BJ (cell line): ENCODE results near the gene OPRL1. TPM values are rescaled to one million over a fixed set of nuclear protein-coding genes. Genes with fewer than 3 reads are reported as not detected.
"Not testable (repeated sequence)": the region's sequence is repeated elsewhere in the genome, so short reads cannot be mapped to it uniquely, and the experiment has no call there.

Experiments
- CTCF ChIA-PET: fragments of 350-600 bp; formaldehyde crosslinking; extraction: SDS; loops from one replicate; lab custom pipeline; 2021; ENCODE audit warnings: antibody characterized with exemption, inconsistent platforms; lab: Yijun Ruan, JAX
- POLR2A ChIA-PET: fragments of 300-600 bp; sonication (Branson Sonifier 250); formaldehyde crosslinking; extraction: SDS; loops from one replicate; lab custom pipeline; 2021; ENCODE audit warnings: antibody characterized with exemption; lab: Charles Lee
- DNase-seq: peaks from one replicate; pipeline ENCODE4 v3.0.0-alpha.2; 2011; ENCODE audit warnings: low read depth
- H3K27me3 ChIP-seq: 2 replicates; pipeline ENCODE4 v1.6.0; 2011; ENCODE audit warnings: low read length; ENCODE audit not compliant: control insufficient read depth, insufficient read depth
- H3K36me3 ChIP-seq: 2 replicates; pipeline ENCODE4 v1.5.1; 2011; ENCODE audit warnings: low read length; ENCODE audit not compliant: control insufficient read depth, insufficient read depth
- H3K4me3 ChIP-seq: 2 replicates; pipeline ENCODE4 v1.5.1; 2011; ENCODE audit warnings: low read depth, mild to moderate bottlenecking, control low read depth, low read length
- polyA plus RNA-seq: library from polyadenylated mRNA; depleted of rRNA; stranded (reverse); fragments of >200 nt; gene quantifications from 2 replicates; pipeline ENCODE4 v1.2.3, GENCODE V29; 2011
- TF ChIP-seq, protein P1 (sequence below): IDR thresholded peaks from 2 replicates; pipeline ENCODE4 v1.5.1; 2011; ENCODE audit warnings: low read depth, mild to moderate bottlenecking, control low read depth, inconsistent platforms, low read length, moderate library complexity; ENCODE audit not compliant: insufficient read depth

Gene OPRL1
- polyA plus RNA-seq, 1 experiment: 0.97 TPM

- Histone ChIP-seq H3K4me3 (no peak overlapping the region), H3K27me3 (no peaks in the 10 kb centered on the region), H3K36me3 (no peaks in the 10 kb centered on the region)
- ChIA-PET CTCF (interaction anchor here (1.2 to 1.6 kb wide), 2 partner anchors 32 to 806 kb away, joined by 3 to 4 read pairs; partner anchors contain the start of gene LKAAEAR1), POLR2A (no interaction called here)
- TF ChIP-seq, protein P1, sequence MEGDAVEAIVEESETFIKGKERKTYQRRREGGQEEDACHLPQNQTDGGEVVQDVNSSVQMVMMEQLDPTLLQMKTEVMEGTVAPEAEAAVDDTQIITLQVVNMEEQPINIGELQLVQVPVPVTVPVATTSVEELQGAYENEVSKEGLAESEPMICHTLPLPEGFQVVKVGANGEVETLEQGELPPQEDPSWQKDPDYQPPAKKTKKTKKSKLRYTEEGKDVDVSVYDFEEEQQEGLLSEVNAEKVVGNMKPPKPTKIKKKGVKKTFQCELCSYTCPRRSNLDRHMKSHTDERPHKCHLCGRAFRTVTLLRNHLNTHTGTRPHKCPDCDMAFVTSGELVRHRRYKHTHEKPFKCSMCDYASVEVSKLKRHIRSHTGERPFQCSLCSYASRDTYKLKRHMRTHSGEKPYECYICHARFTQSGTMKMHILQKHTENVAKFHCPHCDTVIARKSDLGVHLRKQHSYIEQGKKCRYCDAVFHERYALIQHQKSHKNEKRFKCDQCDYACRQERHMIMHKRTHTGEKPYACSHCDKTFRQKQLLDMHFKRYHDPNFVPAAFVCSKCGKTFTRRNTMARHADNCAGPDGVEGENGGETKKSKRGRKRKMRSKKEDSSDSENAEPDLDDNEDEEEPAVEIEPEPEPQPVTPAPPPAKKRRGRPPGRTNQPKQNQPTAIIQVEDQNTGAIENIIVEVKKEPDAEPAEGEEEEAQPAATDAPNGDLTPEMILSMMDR: no peak
- no peak for DNase-seq
Measured at GRCh38 chr20:64116016-64116415, 36.1 kb downstream of the OPRL1 start.

GRCh38 chr20:64116541-64117431 lies 36.9 kb downstream of the OPRL1 start:
- TF ChIP-seq, protein P1: no peak
- peaks cover 2% of the 10 kb centered on the region; the same call in 1 of the 2 replicates for H3K27me3 ChIP-seq
- DNase-seq: no peak
- ChIA-PET CTCF (interaction anchor here (1.2 to 1.6 kb wide), 3 partner anchors 33 to 807 kb away, joined by 3 to 5 read pairs (median 4); partner anchors contain the start of genes LKAAEAR1 and PRPF6), POLR2A (no interaction called here)
- H3K36me3 ChIP-seq: no peaks in the 10 kb centered on the region
- no peak overlapping the region for H3K4me3 ChIP-seq

GRCh38 chr20:64117432-64117777 lies 37.5 kb downstream of the OPRL1 start:
- CTCF ChIA-PET: interaction anchor here (1.2 kb wide), 1 partner anchor 137 kb away, joined by 5 read pairs; the partner anchor contains the start of gene PRPF6
- DNase-seq, H3K4me3 ChIP-seq, H3K36me3 ChIP-seq, POLR2A ChIA-PET, H3K27me3 ChIP-seq: not testable (repeated sequence)

DNA sequence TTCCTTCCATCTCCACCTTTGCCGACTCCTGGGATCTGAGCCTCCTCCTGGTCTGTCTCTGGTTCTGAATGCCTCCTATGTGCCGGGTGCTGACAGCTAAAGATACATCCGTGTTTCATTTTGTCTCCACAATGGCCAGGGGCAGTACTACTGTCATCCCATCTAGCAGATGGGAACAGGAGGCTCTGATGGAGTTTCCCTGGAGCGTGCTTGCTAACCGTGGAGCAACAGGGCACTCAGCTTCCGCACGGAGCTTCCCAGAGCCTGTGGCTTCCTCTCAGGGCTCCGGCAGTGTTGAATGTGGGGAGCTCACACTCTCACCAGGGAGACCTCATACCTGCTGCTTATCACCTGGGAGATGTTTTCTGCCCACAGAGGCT lies 39.4 kb downstream of the OPRL1 start:
- Histone ChIP-seq H3K36me3 (no peaks in the 10 kb centered on the region), H3K27me3 (peaks cover 4% of the 10 kb centered on the region; the same call in 1 of the 2 replicates), H3K4me3 (no peak overlapping the region)
- DNase-seq: no peak
- ChIA-PET CTCF (interaction anchor here (0.8 to 5.1 kb wide), 8 partner anchors 11 to 581 kb away, joined by 4 to 49 read pairs (median 12); partner anchors contain the start of genes C20orf204, LKAAEAR1, NPBWR2 and OPRL1), POLR2A (no interaction called here)
- TF ChIP-seq, protein P1: no peak

DNA sequence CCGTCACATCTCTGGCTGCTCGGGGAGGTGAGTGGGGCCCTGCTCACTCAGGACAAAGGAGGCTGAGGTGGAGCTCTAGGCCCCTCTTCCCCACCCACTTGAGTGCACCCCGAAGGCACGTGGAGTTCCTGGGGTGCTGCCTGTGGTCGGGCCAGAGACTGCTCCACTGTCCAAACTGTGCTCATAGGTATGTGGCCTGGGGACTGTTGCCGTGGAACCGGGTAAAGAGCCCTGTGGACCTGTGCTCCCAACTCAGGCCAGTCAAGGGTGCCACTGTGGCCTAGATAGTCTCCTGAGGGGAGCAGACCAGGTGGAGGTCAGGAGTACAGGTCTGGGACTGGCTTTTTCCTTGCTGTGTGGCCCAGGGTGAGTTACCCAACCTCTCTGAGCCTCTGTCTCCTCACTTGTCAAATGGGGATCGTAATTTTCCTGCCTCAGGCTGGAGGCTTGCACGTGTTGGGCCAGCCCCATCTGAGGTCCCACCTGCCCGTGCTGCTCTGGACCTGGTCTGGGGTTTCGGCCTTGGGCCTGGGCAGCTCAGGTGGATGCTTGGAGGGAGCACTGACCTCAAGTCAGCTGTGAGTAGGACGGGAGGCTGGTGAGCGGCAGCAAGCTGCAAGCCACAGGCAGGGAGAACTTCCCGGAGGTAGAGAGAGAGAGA lies 39.9 kb downstream of the OPRL1 start:
- H3K36me3 ChIP-seq: no peaks in the 10 kb centered on the region
- TF ChIP-seq, protein P1: no peak
- peaks cover 4% of the 10 kb centered on the region; the same call in 1 of the 2 replicates for H3K27me3 ChIP-seq
- no peak overlapping the region for H3K4me3 ChIP-seq
- DNase-seq: no peak
- CTCF ChIA-PET: interaction anchor here (0.6 to 5.1 kb wide), 21 partner anchors 12 to 582 kb away, joined by 3 to 49 read pairs (median 5); partner anchors contain the start of genes C20orf204, LKAAEAR1, NPBWR2 and OPRL1
- POLR2A ChIA-PET: no interaction called here
